ENCODE data around the gene CDH15. TPM values are rescaled to one million over a fixed set of nuclear protein-coding genes. Genes with fewer than 3 reads are reported as not detected.

Gene CDH15
- polyA plus RNA-seq, 1 experiment = 0.07 TPM

DNA sequence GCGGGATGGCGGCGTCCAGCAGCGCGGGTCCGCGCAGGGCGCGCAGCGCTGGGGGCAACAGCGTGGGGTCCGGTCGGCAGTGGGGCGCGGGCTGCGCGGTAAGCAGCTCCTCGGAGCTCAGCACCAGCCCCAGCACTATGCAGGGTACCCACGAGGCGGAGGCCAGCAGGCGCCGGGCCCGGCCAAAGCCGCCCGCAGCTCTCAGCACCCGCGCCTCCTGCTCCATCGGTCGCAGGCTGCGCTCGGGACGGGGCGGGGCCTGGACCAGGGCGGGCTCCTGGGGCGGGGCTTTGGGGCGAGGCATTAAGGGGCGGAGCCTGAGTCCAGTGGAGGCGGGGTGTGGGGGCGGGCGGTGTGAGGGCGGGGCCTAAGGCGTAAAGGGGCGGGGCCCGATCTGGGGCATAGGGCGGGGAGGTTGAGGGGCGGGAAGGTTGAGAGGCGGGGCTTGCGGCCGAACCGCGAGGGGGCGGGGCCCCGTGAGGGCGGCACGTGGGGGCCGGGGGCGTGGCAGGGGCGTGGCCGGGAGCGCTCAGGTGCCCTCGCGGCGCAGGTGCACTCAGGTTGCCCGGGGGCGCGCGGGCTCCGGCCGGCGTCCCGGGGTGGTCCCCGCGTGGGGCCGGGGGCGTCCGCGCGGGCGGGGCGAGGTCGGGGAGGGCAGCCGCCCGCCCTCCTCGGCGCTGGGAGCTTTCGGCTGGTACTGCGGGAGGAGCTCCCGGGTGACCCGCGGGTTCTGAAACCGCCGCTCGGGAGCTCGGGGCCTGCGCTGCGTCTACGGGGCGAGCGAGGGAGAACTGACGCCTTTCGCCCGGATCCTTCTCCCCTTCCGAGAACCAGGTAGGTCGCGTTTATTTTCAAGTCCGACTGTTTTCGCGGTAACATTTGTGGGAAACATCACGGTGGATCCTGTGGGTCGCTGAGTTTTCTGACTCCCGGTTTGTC is 30.2 kb downstream of the CDH15 start:
- POLR2A ChIA-PET = no interaction called here
- TF ChIP-seq, protein P1, sequence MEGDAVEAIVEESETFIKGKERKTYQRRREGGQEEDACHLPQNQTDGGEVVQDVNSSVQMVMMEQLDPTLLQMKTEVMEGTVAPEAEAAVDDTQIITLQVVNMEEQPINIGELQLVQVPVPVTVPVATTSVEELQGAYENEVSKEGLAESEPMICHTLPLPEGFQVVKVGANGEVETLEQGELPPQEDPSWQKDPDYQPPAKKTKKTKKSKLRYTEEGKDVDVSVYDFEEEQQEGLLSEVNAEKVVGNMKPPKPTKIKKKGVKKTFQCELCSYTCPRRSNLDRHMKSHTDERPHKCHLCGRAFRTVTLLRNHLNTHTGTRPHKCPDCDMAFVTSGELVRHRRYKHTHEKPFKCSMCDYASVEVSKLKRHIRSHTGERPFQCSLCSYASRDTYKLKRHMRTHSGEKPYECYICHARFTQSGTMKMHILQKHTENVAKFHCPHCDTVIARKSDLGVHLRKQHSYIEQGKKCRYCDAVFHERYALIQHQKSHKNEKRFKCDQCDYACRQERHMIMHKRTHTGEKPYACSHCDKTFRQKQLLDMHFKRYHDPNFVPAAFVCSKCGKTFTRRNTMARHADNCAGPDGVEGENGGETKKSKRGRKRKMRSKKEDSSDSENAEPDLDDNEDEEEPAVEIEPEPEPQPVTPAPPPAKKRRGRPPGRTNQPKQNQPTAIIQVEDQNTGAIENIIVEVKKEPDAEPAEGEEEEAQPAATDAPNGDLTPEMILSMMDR (IDR thresholded peaks at IDR 0.05; ENCODE audit: insufficient read depth, low read depth, low read length) = no peak
- CTCF ChIA-PET = no interaction called here
- Histone ChIP-seq H3K4me3 (ENCODE audit: low read depth, low read length) (peak overlapping the region; percentile 9), H3K27me3 (ENCODE audit: control insufficient read depth, insufficient read depth, low read length) (peaks cover 22% of the 10 kb centered on the region), H3K36me3 (ENCODE audit: control insufficient read depth, insufficient read depth, low read length) (no peaks in the 10 kb centered on the region; the same call in 1 of the 2 replicates)
- no peak for DNase-seq (ENCODE audit: low read depth)

DNA sequence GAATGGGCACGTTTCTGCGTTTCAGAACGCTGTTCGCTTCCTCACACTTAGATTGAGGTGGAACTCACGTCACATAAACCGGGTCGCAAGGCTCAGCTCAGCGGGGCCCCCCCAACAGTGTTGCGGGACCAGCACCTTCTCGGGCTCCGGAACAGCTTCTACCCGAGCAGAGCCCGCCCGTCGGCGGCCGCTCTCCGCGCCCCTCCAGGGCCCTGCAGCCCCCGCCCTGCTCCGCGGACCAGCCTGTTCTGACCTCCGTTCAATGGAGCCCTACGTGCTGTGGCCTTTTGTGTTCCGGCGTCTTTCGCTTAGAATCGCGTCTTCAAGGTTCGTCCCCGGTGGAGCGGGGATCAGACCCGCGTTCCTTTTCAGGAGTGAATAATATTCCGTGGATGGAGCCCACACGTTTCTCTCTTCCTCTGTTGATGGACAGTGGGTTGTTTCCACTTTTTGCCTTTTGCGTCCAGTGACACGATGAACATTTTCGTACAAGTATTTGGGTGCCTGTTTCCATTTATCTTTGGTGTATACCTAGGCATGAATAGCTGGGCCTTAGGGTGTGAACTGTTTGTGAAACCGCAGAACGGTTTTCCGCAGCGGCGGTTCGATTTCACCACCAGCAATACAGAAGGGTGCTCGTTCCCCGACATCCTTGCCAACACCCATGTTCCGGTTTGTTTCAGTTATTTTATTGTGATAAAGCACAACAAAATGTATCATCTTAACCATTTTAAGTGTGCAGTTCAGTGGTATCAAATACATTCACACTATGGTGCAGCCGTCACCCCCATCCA is 31.1 kb downstream of the CDH15 start:
- no peak for DNase-seq (ENCODE audit: low read depth)
- H3K36me3 ChIP-seq (ENCODE audit: control insufficient read depth, insufficient read depth, low read length) = no peaks in the 10 kb centered on the region; the same call in 1 of the 2 replicates

DNA sequence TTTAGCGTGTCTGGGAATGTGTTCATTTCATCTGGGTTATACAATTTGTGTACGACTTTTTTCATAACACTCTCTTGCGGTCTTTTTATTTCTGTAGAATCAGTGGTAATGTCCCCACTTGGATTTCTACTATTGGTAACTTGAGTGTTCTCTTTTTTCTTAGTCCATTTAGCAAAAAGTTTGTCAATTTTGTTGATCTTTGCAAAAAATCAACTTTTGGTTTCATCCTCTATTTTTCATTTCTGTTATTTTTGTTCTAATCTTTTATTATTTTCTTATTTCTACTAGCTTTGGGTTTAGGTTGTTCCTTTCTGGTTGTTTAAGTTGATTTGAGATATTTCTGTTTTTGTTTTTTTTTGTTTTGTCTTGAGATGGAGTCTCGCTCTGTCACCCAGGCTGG is 36.4 kb downstream of the CDH15 start:
- no peak for DNase-seq (ENCODE audit: low read depth)
- Histone ChIP-seq H3K36me3 (ENCODE audit: control insufficient read depth, insufficient read depth, low read length) (no peaks in the 10 kb centered on the region), H3K27me3 (ENCODE audit: control insufficient read depth, insufficient read depth, low read length) (peaks cover 1% of the 10 kb centered on the region; the same call in 1 of the 2 replicates), H3K4me3 (ENCODE audit: low read depth, low read length) (no peak overlapping the region)
- ChIA-PET POLR2A (no interaction called here), CTCF (interaction anchor here (1.1 to 1.4 kb wide), 2 partner anchors 10 to 471 kb away, joined by 3 read pairs; partner anchors contain the start of gene ZNF778)
- TF ChIP-seq, protein P1 (IDR thresholded peaks at IDR 0.05; ENCODE audit: insufficient read depth, low read depth, low read length) = no peak

More for the DNA sequence above, 31.1 kb downstream of the CDH15 start:
- ChIA-PET POLR2A (no interaction called here), CTCF (no interaction called here)
- Histone ChIP-seq H3K4me3 (ENCODE audit: low read depth, low read length) (no peak overlapping the region), H3K27me3 (ENCODE audit: control insufficient read depth, insufficient read depth, low read length) (peaks cover 22% of the 10 kb centered on the region)
- TF ChIP-seq, protein P1 (IDR thresholded peaks at IDR 0.05; ENCODE audit: insufficient read depth, low read depth, low read length) = no peak

DNA sequence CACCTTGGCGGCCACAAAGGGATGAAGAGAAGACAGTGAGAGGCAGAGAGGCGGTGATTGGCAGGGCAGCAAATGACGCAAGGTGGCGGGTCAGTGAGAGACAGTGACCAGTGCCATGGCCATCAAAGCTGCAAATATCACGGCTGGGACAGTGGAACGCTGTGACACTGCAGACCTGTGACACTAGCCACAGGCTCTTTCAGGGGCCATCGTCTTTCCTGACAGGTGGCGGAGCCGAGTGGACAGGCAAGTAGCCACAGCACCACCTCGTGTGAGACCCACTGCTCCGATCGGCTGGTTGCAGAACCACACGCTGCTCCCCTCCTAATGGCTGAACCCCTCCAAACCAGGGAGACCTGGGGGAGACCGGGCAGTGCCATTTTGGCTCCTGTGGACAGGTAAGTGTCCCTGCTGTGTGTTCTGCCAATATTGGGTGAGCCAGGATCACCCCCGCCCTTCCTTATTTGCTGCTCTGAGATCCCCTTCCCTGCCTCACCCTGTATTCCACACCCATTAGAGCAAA is 38.0 kb downstream of the CDH15 start:
- Histone ChIP-seq H3K4me3 (ENCODE audit: low read depth, low read length) (no peak overlapping the region), H3K36me3 (ENCODE audit: control insufficient read depth, insufficient read depth, low read length) (no peaks in the 10 kb centered on the region), H3K27me3 (ENCODE audit: control insufficient read depth, insufficient read depth, low read length) (peaks cover 1% of the 10 kb centered on the region; the same call in 1 of the 2 replicates)
- DNase-seq (ENCODE audit: low read depth) = no peak
- ChIA-PET POLR2A (no interaction called here), CTCF (no interaction called here)
- TF ChIP-seq, protein P1 (IDR thresholded peaks at IDR 0.05; ENCODE audit: insufficient read depth, low read depth, low read length) = no peak
